ENCODE results near the gene PUDP. TPM values are rescaled to one million over a fixed set of nuclear protein-coding genes. Genes with fewer than 3 reads are reported as not detected.

The PUDP gene
- total RNA-seq, 1 donor from 2014 or later: 41.4 TPM

- H3K27me3 Mint-ChIP-seq (ENCODE audit: low read depth): no peaks in the 10 kb centered on the region
- no peak overlapping the region for H3K27ac Mint-ChIP-seq
- H3K9me3 Mint-ChIP-seq: no peaks in the 10 kb centered on the region
- no peak for DNase-seq (ENCODE audit: low spot score in 2 of 2, unreplicated experiment in 2 of 2)
- TF ChIP-seq CTCF (IDR thresholded peaks at IDR 0.05; ENCODE audit: unreplicated experiment): no peak
- H3K4me3 Mint-ChIP-seq: no peak overlapping the region
- H3K36me3 Mint-ChIP-seq: peaks cover 5% of the 10 kb centered on the region
- H3K4me1 Mint-ChIP-seq: peaks cover 3% of the 10 kb centered on the region
Observed at GRCh38 chrX:7088968-7089615, 58.9 kb downstream of the PUDP start.

- peaks cover 3% of the 10 kb centered on the region for H3K4me1 Mint-ChIP-seq
- H3K27ac Mint-ChIP-seq: no peak overlapping the region
Observed at GRCh38 chrX:7086384-7086783, 61.6 kb downstream of the PUDP start.

GRCh38 chrX:7085879-7086278 is 62.1 kb downstream of the PUDP start:
- TF ChIP-seq CTCF (IDR thresholded peaks at IDR 0.05; ENCODE audit: unreplicated experiment): no peak
- Mint-ChIP-seq H3K4me3 (no peak overlapping the region), H3K9me3 (no peaks in the 10 kb centered on the region), H3K27me3 (ENCODE audit: low read depth) (no peaks in the 10 kb centered on the region), H3K27ac (no peak overlapping the region), H3K4me1 (peaks cover 3% of the 10 kb centered on the region), H3K36me3 (peaks cover 12% of the 10 kb centered on the region)
- DNase-seq (ENCODE audit: low spot score in 2 of 2, unreplicated experiment in 2 of 2): no peak

More at GRCh38 chrX:7086384-7086783, 61.6 kb downstream of the PUDP start:
- DNase-seq (ENCODE audit: low spot score in 2 of 2, unreplicated experiment in 2 of 2): no peak
- Mint-ChIP-seq H3K4me3 (no peak overlapping the region), H3K36me3 (peaks cover 10% of the 10 kb centered on the region), H3K27me3 (ENCODE audit: low read depth) (no peaks in the 10 kb centered on the region), H3K9me3 (no peaks in the 10 kb centered on the region)
- TF ChIP-seq CTCF (IDR thresholded peaks at IDR 0.05; ENCODE audit: unreplicated experiment): no peak

GRCh38 chrX:7084841-7085240 is 63.1 kb downstream of the PUDP start:
- TF ChIP-seq CTCF (IDR thresholded peaks at IDR 0.05; ENCODE audit: unreplicated experiment): no peak
- H3K36me3 Mint-ChIP-seq: peaks cover 12% of the 10 kb centered on the region
- no peak overlapping the region for H3K4me3 Mint-ChIP-seq
- no peaks in the 10 kb centered on the region for H3K9me3 Mint-ChIP-seq
- peaks cover 3% of the 10 kb centered on the region for H3K4me1 Mint-ChIP-seq
- no peak overlapping the region for H3K27ac Mint-ChIP-seq
- no peaks in the 10 kb centered on the region for H3K27me3 Mint-ChIP-seq (ENCODE audit: low read depth)
- DNase-seq (ENCODE audit: low spot score in 2 of 2, unreplicated experiment in 2 of 2): no peak

GRCh38 chrX:7083468-7084396 is 64.2 kb downstream of the PUDP start:
- no peaks in the 10 kb centered on the region for H3K27me3 Mint-ChIP-seq (ENCODE audit: low read depth)
- no peak overlapping the region for H3K27ac Mint-ChIP-seq
- no peak for TF ChIP-seq CTCF (IDR thresholded peaks at IDR 0.05; ENCODE audit: unreplicated experiment)
- H3K4me3 Mint-ChIP-seq: no peak overlapping the region
- no peak for DNase-seq (ENCODE audit: low spot score in 2 of 2, unreplicated experiment in 2 of 2)
- no peaks in the 10 kb centered on the region for H3K9me3 Mint-ChIP-seq
- peaks cover 3% of the 10 kb centered on the region for H3K4me1 Mint-ChIP-seq
- peaks cover 12% of the 10 kb centered on the region for H3K36me3 Mint-ChIP-seq

All from mesothelial cell of epicardium (in vitro differentiated cells).